HepG2 (cell line): ENCODE results near the gene ZFP36. TPM values are rescaled to one million over a fixed set of nuclear protein-coding genes. Genes with fewer than 3 reads are reported as not detected.

Experiments used
- GATAD1 ChIP-seq: IDR thresholded peaks from 2 replicates; pipeline ENCODE4 v1.6.1; 2016; ENCODE audit warnings: missing genetic modification reagents, missing compliant biosample characterization
- HHEX ChIP-seq: IDR thresholded peaks from 2 replicates; pipeline ENCODE4 v1.6.1; 2016; ENCODE audit warnings: control low read depth
- HIVEP1 ChIP-seq: sonication (generic); formaldehyde crosslinking; IDR thresholded peaks from 2 replicates; pipeline ENCODE4 v1.4.0; 2020; ENCODE audit warnings: mild to moderate bottlenecking, missing genetic modification reagents
- MXD4 ChIP-seq: IDR thresholded peaks from 2 replicates; pipeline ENCODE4 v1.6.1; 2016; ENCODE audit warnings: mild to moderate bottlenecking, missing biosample characterization, missing genetic modification reagents
- PAF1 ChIP-seq: IDR thresholded peaks from 2 replicates; pipeline ENCODE4 v1.6.1; 2016; ENCODE audit warnings: missing genetic modification reagents, missing compliant biosample characterization
- SMC3 ChIP-seq: IDR thresholded peaks from 2 replicates; pipeline ENCODE4 v1.6.1; 2011; ENCODE audit warnings: low read length, improper control_type of control experiment
- ZBTB1 ChIP-seq: sonication (generic); formaldehyde crosslinking; IDR thresholded peaks from 2 replicates; pipeline ENCODE4 v1.4.0; 2020; ENCODE audit warnings: missing genetic modification reagents, borderline replicate concordance
- ZNF510 ChIP-seq: sonication (generic); formaldehyde crosslinking; IDR thresholded peaks from 2 replicates; pipeline ENCODE4 v1.4.0; 2020; ENCODE audit warnings: low read depth, mild to moderate bottlenecking, missing genetic modification reagents
- ZNF776 ChIP-seq: sonication (generic); formaldehyde crosslinking; IDR thresholded peaks from 2 replicates; pipeline ENCODE4 v1.4.0; 2020; ENCODE audit warnings: mild to moderate bottlenecking, missing genetic modification reagents
- polyA plus RNA-seq, 8 experiments: library from polyadenylated mRNA; depleted of rRNA in 3 of 8; stranded (reverse) in 7 of 8; unstranded in 1 of 8; fragments of >200 nt; fragmentation: Illumina TruSeq in 4 of 8; extraction: Trizol in 4 of 8; gene quantifications; 2 replicates each; pipeline versions ENCODE4 v1.2.1 to v1.2.3, GENCODE V29; 2011 to 2016; ENCODE audit warnings: low read depth in 4 of 8, missing spikeins in 1 of 8, mixed read lengths in 1 of 8; ENCODE audit not compliant: insufficient read depth in 1 of 8
- total RNA-seq, 5 experiments: library from RNA; depleted of rRNA; stranded (reverse); fragments of >200 nt; fragmentation: Illumina TruSeq; extraction: Trizol; gene quantifications; 2 replicates each; pipeline ENCODE4 v1.2.3, GENCODE V29; 2016; ENCODE audit warnings: low read depth in 1 of 5
- TF ChIP-seq, protein P1 (sequence below), 2 experiments: sonication (generic) in 1 of 2; formaldehyde crosslinking in 1 of 2; IDR thresholded peaks; 2 replicates each; pipeline versions ENCODE4 v1.6.1 to v1.9.0; 2014 to 2022; ENCODE audit warnings: antibody characterized with exemption in 1 of 2, borderline replicate concordance in 1 of 2, inconsistent platforms in 1 of 2, low read depth in 1 of 2, missing genetic modification reagents in 1 of 2
- TF ChIP-seq, protein P2 (sequence below): sonication (generic); formaldehyde crosslinking; IDR thresholded peaks from 2 replicates; pipeline ENCODE4 v1.5.0; 2020; ENCODE audit warnings: mild to moderate bottlenecking, missing genetic modification reagents, borderline replicate concordance

The ZFP36 gene
- total and polyA plus RNA-seq, 2 of the 13 experiments (the other 11 are each of a cell fraction or from before 2014, with no cell fraction given): 1.4 to 1.7 TPM

DNA sequence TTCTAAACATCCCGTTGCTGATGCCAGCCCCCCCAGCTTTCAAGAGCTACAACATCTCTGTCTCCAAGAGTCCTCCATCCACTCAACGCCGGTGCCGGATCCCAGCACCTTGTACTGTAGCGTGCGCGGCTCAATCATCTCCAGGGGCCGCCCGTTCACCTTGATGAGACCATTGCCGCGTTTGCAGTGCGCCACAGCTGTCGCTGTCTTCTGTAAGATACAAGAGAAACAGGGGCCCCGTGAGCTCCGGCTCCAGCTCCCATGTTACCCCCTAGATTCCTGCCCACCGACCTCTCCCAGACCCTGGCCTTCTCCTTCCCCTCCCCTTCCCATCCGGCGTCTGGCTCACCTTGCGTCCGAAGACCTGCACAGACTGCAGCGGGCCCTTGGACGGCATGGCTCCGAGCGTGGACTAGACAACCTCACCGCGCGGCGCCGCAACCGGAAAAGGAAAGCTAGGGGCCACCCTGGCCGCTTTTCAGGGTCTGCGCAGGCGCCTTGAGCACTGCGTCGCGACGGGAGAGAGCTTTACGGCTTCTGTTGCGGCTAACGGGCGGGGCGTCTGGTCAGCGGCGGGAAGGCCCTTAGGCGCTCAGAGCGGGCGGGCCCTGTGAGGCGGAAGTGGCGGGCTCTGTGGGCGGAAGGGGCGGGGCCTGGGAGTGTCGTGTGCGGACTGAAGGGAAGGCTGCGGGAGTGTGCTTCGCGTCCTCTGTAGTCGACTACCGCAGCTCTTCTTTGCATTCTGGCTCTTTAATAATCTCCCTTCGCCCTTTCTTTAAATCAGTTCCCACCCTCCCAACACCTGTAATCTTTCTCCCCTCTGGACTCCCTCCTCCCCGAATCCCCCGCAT lies 29.1 kb downstream of the ZFP36 start, which contains the start of gene RPS16 (continued):
- TF ChIP-seq, protein P1, sequence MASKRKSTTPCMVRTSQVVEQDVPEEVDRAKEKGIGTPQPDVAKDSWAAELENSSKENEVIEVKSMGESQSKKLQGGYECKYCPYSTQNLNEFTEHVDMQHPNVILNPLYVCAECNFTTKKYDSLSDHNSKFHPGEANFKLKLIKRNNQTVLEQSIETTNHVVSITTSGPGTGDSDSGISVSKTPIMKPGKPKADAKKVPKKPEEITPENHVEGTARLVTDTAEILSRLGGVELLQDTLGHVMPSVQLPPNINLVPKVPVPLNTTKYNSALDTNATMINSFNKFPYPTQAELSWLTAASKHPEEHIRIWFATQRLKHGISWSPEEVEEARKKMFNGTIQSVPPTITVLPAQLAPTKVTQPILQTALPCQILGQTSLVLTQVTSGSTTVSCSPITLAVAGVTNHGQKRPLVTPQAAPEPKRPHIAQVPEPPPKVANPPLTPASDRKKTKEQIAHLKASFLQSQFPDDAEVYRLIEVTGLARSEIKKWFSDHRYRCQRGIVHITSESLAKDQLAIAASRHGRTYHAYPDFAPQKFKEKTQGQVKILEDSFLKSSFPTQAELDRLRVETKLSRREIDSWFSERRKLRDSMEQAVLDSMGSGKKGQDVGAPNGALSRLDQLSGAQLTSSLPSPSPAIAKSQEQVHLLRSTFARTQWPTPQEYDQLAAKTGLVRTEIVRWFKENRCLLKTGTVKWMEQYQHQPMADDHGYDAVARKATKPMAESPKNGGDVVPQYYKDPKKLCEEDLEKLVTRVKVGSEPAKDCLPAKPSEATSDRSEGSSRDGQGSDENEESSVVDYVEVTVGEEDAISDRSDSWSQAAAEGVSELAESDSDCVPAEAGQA (IDR thresholded peaks at IDR 0.05; ENCODE audit: low read depth): no peak
- TF ChIP-seq, protein P1 (CRISPR knock-in tag; IDR thresholded peaks at IDR 0.05; ENCODE audit: borderline replicate concordance): no peak; the same call in 1 of the 2 replicates
- TF ChIP-seq GATAD1: peak; percentile 99
- TF ChIP-seq MXD4: peak; percentile 85
- TF ChIP-seq HIVEP1: peak; percentile 51
- TF ChIP-seq, protein P2, sequence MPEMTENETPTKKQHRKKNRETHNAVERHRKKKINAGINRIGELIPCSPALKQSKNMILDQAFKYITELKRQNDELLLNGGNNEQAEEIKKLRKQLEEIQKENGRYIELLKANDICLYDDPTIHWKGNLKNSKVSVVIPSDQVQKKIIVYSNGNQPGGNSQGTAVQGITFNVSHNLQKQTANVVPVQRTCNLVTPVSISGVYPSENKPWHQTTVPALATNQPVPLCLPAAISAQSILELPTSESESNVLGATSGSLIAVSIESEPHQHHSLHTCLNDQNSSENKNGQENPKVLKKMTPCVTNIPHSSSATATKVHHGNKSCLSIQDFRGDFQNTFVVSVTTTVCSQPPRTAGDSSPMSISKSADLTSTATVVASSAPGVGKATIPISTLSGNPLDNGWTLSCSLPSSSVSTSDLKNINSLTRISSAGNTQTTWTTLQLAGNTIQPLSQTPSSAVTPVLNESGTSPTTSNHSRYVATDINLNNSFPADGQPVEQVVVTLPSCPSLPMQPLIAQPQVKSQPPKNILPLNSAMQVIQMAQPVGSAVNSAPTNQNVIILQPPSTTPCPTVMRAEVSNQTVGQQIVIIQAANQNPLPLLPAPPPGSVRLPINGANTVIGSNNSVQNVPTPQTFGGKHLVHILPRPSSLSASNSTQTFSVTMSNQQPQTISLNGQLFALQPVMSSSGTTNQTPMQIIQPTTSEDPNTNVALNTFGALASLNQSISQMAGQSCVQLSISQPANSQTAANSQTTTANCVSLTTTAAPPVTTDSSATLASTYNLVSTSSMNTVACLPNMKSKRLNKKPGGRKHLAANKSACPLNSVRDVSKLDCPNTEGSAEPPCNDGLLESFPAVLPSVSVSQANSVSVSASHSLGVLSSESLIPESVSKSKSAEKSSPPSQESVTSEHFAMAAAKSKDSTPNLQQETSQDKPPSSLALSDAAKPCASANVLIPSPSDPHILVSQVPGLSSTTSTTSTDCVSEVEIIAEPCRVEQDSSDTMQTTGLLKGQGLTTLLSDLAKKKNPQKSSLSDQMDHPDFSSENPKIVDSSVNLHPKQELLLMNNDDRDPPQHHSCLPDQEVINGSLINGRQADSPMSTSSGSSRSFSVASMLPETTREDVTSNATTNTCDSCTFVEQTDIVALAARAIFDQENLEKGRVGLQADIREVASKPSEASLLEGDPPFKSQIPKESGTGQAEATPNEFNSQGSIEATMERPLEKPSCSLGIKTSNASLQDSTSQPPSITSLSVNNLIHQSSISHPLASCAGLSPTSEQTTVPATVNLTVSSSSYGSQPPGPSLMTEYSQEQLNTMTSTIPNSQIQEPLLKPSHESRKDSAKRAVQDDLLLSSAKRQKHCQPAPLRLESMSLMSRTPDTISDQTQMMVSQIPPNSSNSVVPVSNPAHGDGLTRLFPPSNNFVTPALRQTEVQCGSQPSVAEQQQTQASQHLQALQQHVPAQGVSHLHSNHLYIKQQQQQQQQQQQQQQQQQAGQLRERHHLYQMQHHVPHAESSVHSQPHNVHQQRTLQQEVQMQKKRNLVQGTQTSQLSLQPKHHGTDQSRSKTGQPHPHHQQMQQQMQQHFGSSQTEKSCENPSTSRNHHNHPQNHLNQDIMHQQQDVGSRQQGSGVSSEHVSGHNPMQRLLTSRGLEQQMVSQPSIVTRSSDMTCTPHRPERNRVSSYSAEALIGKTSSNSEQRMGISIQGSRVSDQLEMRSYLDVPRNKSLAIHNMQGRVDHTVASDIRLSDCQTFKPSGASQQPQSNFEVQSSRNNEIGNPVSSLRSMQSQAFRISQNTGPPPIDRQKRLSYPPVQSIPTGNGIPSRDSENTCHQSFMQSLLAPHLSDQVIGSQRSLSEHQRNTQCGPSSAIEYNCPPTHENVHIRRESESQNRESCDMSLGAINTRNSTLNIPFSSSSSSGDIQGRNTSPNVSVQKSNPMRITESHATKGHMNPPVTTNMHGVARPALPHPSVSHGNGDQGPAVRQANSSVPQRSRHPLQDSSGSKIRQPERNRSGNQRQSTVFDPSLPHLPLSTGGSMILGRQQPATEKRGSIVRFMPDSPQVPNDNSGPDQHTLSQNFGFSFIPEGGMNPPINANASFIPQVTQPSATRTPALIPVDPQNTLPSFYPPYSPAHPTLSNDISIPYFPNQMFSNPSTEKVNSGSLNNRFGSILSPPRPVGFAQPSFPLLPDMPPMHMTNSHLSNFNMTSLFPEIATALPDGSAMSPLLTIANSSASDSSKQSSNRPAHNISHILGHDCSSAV (CRISPR knock-in tag): no peak
- TF ChIP-seq ZBTB1 (CRISPR knock-in tag): no peak
- TF ChIP-seq HHEX (CRISPR knock-in tag): no peak
- peak; percentile 76; the same call in 1 of the 2 replicates for TF ChIP-seq ZNF510 (CRISPR knock-in tag)
- TF ChIP-seq SMC3: no peak
- no peak for TF ChIP-seq PAF1 (CRISPR knock-in tag)
- peak; percentile 84; the same call in 1 of the 2 replicates for TF ChIP-seq ZNF776 (CRISPR knock-in tag)
